Stimulated activated CD4-positive, alpha-beta T cell treated with anti-CD3 and anti-CD28 coated beads, TNF-alpha, amount 100 ng/mL, for 48 hours (primary cell): ENCODE data around the gene CPT1A.
"Not testable (repeated sequence)": the region's sequence is repeated elsewhere in the genome, so short reads cannot be mapped to it uniquely, and the experiment has no call there.

Experiments
- DNase-seq, 3 donors: peaks; one replicate each; pipeline ENCODE4 v3.0.0-alpha.2; 2020; ENCODE audit warnings: low read depth in 3 of 3

Gene CPT1A

DNA sequence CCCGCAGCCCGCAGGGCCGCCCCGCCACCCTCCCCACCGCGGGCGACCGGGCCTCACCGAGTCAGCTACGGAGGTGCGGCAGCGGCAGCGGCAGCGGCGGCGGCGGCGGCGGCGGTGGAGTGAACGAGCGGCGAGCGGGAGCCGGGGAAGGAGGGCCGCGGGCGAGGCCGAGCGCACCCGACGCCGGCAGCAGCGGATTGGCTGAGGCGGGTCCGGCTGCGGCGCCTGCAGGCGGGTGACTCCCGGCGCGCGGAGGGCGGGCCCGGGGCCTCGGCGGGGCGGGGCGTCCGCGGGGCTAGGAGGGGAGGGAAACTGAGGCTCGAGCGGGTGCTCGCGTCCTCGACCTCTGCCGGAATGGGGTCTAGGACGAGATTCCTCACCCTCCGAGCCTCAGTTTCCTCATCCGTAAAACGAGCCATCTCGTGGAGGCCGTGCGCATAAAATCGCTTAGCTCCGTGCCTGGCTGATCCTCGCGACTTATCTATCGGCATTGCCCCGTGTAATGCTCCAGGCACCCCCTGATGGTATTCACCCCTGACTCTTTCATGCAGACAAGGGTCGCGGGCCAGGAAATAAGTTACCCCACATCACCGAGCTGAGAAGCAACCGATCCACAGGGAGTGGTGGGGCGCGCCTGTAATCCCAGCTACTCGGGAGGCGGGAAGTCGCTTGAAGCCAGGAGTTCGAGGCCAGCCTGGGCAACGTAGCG, at the start of gene CPT1A:
Gene CPT1A, minus strand, starts transcription at position 199 of the 709 bp plus-strand sequence. CDS start 26,442 bp downstream, outside the sequence.
- DNase-seq = peak in 2 of 3 donors; percentile 46 to 62

DNA sequence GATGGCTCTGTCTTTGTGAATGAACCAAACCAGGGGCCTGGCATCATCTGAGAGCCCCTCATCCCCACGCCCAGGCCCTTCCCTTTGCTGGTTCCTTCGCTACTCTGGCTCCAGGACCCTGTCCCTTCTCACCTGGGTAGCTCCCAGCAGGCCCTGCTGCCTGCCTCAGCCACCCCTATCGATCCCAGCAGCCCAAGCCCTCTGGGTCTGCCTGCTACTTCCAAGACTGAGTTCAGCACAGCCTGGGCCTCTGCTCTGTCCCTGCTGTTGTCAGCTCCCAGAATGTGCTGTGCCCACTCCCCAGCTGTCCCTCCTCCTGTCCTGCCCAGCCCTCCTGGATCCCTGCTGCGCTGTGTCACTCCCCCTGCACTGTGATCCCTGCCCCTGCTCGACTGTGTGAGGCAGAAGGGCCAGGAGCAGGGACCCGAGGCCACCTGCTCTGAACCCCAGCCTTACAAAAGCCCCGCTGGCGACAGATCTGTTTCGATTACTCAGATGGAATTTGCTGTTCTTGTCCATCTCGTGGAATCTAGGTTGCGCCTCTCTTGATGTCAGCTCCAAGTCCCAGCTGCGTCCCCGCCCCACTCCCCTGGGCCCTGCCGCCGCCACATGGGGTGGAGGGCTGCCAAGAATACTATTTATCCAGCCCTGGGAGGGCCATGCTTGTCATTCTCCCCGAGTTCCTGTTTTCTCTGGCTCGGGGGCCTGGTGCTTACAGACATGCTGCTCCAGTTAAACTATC, 48.9 kb upstream of the CPT1A start:
- no peak for DNase-seq

DNA sequence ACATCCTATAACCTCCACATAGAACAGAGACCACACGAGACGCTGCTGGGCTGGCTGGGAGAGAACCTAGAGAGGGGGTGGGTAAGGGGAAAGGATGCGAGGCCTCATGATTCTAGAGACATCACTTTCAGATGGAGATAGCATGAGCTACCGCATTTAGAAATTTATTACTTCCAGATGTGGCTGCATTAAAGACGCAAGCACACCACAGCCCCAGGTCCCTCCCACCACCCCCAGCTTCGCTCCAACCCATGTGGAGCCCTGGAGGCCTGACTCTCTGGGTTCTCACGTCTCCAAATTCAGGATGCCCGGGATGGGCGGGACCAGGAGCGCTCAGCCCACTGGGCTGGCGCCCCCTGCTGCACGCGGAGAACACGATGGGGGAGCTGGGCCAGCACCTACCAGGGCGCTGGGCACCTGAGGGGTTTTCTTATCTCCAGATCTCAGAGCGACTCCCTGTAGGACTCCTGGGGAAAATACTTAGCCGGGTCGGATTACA, 48.3 kb upstream of the CPT1A start:
- DNase-seq = no peak

DNA sequence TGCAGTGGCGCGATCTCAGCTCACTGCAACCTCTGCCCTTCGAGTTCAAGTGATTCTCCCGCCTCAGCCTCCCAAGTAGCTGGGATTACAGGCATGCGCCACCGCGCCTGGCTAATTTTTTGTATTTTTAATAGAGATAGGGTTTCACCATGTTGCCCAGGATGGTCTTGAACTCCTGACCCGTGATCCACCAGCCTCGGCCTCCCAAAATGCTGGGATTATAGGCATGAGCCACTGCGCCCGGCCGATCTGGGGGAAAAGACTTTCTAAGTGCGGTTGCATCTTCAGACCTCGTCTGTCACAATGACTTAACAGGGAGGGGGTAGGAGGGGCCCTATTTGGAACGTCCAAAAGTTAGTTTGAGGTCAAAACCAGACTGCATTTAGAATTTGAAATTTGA, 43.1 kb upstream of the CPT1A start:
- DNase-seq = not testable (repeated sequence)

DNA sequence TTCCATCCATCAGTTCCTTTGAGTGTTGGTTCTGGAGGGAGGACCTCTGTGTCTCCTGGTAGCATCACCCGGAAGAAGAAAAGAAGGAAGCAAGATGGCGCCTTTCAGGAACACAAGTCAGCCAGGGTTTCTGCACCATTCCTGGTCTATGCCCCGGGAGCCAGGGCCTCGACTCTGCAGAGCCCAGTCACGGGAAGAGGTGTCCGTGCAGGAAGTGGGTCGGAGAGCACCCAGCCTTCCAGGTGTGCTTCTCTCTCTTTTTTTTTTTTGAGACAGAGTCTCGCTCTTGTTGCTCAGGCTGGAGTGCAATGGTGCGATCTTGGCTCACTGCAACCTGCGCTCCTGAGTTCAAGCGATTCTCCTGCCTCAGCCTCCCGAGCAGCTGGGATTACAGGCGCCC, 40.7 kb upstream of the CPT1A start:
- no peak for DNase-seq

DNA sequence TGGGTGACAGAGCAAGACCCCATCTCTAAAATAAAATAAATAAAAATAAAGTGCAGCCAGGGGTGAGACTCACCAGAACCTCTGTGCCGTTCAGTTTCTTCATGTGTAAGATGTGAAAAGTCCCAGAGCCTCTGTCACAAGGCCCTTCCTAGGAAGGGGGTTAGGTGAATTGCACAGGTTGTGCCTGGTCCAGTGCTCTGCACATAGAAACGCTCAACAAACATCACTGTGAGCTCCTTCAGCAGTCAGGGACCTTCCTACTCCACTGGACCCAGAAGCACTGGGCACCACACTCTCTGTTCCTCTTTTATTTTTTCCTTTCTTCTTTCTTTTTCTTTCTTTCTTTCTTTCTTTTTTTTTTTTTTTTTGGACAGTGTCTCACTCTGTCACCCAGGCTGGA, 39.6 kb upstream of the CPT1A start:
- DNase-seq = no peak

DNA sequence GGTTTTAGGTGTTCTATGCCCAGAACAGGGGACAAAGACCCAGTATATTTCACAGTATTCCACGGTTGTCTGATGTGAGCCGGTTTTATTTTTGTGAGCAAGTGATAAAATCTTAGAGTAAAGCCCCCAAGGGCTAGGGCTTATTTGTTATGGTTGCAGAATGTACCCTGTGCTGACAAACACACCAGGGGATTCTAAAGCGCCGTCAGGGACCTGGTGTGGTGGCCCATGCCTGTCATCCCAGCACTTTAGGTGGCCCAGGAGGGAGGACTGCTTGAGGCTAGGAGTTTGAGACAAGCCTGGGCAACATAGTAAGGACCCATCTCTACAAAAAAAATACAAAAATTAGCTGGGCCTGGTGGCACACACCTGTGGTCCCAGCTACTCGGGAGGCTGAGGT, 39.1 kb upstream of the CPT1A start:
- no peak for DNase-seq

DNA sequence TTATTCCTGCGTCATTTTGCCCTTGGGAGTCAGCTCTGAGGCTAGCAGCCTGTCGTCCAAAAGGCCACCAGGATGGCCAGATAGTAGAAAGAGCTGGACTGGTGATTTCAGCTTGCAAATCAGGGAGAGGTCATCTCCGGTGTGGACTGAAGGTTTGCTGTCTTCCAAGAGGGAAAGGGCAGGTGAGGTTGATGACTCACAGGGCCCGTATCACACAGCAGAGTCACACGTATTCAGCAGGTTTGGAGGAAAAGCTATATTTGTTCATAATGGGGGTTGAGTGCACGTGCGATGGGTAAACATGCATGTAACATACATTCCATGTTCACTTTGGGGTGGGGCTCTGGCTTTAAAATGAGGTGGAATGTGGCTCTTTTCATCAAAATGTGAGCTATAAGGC, 36.3 kb upstream of the CPT1A start:
- DNase-seq = no peak

DNA sequence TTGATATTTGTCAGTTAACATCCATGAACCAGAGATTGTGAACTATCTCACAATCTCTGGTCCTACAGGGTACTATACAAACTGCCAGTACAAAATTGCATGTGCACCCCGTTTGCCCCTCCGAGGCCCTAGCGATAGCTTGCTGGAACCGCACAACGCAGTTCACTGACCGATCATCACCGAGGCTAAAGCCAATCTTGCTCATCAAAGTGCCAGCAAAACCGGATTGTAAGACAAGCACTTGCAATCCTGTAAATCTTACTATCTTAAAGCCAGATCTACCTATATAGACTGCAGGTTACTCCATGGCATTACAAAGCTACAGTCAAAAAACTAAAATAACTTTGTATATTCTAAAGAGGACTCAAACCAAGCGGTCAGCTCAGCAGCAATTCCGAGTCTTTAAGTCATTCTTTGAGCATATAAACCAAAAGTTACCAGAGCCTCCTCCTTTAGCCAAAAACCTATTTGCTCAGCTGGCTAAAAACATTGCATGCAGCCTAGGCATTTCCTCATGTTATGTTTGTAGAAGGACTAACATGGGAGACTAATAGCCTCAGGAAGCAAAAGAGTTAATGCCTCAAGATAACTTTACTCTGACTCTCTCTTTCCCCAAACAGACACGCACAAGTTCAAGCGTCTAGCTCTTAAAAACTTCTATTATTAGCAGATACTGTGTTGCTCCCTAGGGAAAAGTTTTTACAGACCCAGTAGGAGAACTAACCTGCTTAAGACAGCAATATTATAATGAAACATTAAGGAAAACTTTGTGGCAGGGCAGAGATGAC, 30.7 kb upstream of the CPT1A start:
- no peak for DNase-seq

DNA sequence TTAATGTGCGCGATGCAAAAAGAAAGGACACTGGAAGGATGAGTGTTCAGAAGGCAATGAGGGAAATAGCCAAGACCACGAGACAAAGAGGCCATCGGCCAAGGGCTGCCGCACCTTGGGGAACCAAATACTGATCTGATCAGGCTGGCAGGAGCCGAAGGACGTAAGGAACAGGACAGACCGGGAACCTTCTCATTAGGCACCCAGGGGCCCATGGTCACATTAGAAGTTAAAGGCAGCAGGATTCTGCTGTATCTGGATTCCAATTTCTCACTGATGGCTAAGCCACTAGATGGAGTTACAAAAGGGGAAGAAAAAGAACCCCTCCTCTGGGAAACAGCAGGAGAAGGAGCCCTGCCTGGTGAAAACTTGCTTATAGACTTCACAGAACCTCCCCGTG, 28.8 kb upstream of the CPT1A start:
- no peak for DNase-seq

DNA sequence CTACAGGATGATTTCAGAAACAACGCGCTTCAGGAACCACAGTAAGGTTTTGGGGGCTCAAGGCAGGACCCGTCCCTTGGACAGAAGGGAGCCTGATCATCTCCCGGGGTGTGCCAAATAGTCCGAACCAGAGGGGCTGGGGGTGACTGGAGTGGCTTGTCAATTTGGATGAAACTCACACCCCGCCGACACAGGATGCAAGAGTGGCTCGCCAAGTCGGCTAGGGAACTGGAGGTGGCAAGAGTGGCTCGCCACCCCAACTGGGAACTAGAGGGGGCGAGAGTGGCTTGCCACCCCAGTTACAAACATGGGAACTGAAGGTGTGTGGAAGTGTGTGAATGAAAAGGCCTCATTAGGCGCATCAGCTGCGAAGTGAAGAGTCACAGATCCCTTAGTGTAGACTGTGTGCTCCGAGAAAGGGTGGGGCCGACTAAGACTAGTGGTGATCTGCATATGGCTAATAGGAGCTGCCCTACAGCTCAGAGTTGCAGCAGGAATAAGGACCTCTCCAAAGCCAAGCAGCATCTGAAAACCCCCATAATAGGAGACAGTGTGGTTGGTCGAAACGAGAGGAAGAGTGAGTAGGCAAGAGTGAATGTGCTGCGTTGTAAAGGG, 26.6 kb upstream of the CPT1A start:
- DNase-seq = no peak

DNA sequence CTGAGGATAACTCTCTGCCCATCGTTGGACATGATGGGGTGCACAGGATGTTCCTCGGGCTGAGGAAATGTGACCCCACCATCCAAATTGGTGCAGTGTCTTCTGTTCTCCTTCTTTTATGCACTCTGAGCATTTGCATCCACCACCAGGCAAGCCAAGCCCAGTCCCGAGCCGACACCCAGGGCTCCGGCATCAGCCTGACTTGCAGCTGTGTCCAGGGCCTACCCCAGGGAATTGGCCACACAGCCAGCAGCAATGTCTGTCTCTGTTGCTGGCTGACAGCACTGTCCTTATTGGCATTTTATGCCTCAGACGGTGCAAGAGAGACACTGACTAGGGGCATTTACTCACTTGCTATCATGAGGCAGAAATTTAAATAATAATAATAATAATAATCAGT, 25.4 kb upstream of the CPT1A start:
- no peak for DNase-seq

DNA sequence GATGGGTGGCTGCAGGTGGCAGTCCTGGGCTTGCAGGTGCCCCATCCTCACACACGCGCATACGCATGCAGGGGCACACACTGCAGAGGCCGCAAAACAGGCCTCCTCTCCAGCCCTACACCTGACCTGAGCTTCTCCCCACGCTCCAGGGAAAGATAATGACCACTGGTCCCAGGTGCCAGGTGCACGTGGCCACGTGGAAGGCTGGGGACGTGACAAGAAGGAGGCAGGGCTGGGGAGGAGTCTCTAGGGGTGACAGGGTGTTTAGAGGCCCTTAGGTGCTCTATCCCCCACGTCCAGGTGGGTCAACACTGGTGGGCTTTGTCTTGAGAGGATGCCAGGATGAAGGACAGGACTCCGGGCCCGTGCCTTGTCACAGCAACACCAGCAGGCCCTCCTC, 23.5 kb upstream of the CPT1A start:
- no peak for DNase-seq

DNA sequence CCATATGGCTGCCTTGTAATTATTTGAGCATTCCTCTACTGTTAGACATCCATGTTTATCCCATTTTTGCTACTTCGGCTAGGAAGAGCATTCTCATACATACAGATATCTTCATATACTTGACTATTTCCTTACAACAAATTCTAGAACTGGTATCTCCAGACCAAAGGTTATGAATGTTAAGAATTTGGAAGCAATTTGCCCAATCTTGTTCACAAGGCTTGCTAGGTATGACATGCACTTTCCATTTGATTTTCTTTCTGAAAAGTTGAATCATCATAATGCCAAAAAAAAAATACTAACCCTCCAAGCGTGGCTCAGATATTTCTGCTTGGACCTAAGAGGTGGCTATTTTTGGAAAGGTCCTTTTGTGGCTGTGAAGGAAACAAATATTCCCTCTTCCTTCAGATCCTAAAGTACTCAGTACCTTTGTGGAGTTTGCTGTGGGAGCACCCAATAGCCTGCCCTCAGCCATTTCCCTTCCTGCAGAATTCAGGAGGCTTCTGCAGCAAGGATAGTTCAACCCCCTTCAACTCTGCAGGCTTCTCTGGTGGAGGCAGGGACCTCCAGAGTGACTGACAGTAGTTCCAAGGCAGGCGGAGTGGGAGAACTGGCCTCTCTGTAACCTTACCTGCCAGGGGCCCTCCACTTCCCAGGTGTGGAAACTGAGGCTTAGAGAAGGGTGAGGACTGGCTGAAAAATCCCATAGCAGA, 22.0 kb upstream of the CPT1A start:
- DNase-seq = no peak

DNA sequence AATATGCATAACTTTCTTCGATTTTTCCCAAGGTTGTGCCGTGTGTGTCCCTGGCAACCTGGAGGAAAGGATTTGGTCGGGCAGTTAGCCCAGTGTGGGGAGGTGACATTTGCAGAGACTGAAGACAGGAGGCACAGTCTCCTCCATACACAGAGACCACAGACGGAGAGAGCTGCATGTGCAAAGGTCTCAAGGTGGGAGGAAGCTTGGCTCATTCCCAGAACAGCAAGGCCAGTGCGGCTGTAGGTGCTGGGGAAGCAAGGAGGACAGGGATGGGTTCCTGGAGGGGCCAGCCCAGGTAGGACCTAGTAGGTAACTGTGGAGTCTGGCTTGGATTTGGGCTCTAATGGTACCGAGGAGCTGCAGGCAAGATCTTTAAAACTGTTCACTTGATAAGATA, 20.7 kb upstream of the CPT1A start:
- DNase-seq = no peak

DNA sequence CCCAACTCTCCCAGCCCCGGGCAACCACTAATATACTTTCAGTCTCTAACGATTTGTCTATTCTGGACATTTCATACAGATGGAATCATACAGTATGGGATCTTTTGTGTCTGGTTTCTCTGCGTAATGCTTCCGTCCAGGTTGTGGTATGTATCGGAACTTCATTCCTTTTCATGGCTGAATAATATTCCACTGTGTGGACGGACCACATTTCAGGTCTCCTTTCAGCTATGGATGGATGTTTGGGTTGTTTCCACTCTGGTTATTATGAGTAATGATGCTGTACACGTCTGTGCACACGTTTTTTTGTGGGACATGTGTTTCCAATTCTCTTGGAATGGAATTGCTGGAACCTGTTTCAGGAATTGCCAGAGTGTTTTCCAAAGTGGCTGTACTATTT, 17.4 kb upstream of the CPT1A start:
- no peak for DNase-seq

DNA sequence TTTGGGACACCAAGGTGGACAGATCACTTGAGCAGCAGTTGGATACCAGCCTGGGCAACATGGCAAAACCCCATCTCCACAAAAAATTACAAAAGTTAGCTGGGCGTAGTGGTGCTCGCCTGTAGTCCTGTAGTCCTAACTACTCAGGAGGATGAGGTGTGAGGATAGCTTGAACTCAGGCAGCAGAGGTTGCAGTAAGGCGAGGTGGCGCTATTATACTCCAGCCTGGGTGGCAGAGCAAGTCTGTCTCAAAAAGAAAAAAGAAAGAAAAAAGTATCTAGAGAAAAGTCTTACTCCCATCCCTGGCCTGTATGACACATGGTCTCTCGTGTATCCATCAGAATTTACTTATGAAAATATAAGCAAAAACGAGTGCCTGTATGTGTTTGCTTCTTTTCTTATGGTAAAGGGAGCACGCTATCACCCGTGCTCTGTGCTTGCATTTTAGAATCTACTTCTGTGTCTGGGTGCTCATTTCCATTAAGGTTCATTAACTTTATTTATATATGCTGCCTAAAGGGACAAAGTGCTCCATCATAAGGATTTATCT, 15.4 kb upstream of the CPT1A start:
- DNase-seq = no peak

DNA sequence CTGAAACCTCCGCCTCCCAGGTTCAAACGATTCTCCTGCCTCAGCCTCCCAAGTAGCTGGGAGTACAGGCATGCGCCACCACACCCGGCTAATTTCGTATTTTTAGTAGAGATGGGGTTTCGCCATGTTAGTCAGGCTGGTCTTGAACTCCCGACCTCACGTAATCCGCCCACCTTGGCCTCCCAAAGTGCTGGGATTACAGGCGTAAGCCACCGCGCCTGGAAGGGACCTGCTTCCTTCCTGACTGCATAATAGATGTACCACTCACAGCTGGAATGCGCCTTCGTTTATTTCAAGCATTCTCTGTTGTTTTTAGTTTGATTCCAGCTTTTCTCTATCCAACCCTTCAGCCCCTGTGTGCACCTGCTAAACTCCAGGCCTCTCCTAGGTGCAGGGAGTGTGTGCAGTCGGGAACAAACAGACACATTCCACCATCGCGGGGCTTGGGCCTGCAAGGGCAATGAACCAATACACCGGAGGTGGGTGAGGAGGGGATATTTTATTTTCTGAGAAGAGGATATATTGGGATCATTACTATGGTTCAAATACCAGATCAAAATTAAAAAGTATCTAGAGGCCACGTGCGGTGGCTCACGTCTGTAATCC, 14.8 kb upstream of the CPT1A start:
- DNase-seq = not testable (repeated sequence)

DNA sequence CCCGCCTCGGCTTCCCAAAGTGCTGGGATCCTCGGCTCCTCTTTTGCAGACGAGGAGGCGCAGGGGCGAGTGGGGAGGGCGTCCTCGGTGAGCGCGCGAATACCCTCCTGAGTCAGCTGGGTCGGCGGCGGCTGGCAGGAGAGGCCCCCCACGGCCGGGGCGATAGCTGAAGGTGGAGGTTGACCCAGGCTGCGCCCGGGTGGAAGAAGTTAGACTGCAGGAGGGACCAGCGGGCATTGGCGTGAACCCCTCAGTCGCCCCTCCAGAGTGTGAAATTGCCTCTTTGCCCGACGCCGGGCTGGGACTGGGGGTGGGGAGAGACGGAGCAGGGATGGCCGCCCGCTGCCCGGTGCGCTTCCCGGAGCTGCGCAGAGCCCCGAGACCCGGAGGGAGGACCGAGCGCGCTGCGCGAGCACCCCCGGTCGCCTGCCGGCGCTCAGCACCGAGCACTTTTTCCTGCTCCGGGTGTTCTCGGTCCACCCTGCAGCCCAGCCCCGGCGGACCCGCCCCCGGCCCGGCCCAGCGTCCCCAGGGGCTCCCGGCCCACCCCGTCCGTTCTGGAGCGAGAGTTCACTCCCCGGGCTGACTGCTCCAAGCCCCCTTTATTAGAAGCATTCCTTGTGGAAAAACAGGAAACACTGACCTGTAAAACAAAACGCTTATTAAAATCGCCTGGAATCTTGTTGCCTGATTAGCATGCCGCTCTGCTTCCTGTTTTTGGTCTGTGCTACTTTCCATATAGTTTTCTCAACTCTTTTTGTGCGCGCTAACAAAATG, 13.7 kb upstream of the CPT1A start:
- no peak for DNase-seq
